HG03442 (cell line): Measurements from ENCODE around the gene CYP2C8.
"Not testable (repeated sequence)": the region's sequence is repeated elsewhere in the genome, so short reads cannot be mapped to it uniquely, and the experiment has no call there.

Source experiments
- ATAC-seq: cut with Tn5 transposase; IDR thresholded peaks from one replicate; pipeline ENCODE4 v1.9.1; 2021; ENCODE audit warnings: mild to moderate bottlenecking, moderate library complexity; ENCODE audit not compliant: unreplicated experiment

Gene CYP2C8

DNA sequence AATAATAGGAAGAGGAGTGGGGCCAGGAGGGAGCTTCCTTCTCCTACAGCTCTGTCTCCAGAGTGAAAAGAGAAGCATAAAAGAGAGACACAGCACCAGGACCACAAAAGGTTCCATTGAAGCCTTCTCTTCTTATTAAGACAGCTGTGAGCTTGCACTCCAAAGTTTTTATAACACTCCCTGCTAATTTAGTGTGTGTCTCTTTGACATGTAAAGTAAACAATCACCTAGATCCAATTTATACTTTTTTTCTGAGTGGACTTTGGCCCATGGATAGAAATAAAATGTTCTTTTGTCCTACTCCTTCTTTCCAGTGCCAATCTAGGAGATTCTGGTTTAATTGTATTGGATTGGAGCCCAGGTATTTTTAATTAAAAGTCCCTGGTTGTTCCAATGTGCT lies at the start of gene CYP2C8:
TSS of gene CYP2C8 (minus strand) at position 212 of the 400 bp plus-strand sequence. CDS start at position 117, 95 bp downstream.
- ATAC-seq: no peak

GRCh38 chr10:95116869-95117269 lies 47.6 kb upstream of the CYP2C8 start:
- ATAC-seq: no peak

- ATAC-seq: not testable (repeated sequence)
Observed at GRCh38 chr10:95110823-95111222, 41.5 kb upstream of the CYP2C8 start.

DNA sequence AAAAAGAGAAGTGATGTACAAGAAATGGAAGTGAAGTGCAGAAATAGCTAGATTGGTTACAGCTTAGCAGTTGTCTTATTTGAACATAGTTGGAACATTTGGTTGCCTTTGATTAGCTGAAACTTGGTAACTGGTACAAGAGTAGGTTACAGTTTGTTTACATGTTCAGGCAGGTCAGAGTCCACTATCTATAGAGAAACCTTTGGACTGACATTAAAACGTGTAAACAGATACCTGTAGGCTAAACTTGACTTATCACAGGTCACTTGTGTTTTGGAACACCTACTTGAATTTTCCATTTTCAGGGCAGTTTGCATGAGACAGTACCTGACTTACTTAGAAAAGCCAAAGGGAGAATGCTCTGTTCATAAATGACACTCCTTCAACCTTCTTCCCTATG lies 28.5 kb upstream of the CYP2C8 start:
- ATAC-seq: no peak

GRCh38 chr10:95096143-95096542 lies 26.8 kb upstream of the CYP2C8 start:
- ATAC-seq: no peak

GRCh38 chr10:95079626-95080025 lies 10.3 kb upstream of the CYP2C8 start:
- not testable (repeated sequence) for ATAC-seq

GRCh38 chr10:95077556-95077955 lies 8.3 kb upstream of the CYP2C8 start:
- ATAC-seq: no peak

- no peak for ATAC-seq
Observed at GRCh38 chr10:95071107-95071660, 1.9 kb upstream of the CYP2C8 start.

GRCh38 chr10:95064125-95064524 lies 5.2 kb downstream of the CYP2C8 start:
- not testable (repeated sequence) for ATAC-seq

DNA sequence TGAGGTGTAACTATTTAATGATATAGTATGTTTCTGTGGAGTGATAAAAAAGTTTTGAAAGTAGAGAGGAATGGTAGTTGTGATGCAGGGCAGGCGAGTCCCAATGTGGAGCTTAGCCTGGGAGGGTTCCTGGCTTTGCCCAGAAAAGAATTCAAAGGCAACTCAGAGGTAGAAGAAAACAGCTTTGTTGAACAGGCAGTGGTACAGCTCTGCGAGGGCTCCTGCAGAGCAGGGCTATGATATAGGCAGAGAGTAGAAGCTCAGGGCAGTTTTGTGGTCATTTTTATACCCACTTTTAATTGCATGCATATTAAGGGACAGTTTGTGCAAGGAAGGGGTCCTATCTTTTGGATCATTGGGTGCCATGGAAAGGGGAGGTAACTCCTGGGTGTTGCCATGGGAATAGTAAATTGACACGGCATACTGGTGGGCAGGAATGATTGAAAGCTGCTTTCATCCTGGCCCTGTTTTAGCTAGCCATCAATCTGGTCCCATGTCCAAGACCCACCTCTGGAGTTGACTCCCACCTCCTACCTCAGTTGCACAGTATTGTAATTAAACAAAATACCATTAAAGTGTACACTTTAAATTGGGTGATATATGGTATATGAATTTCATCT lies 12.4 kb downstream of the CYP2C8 start:
- no peak for ATAC-seq

DNA sequence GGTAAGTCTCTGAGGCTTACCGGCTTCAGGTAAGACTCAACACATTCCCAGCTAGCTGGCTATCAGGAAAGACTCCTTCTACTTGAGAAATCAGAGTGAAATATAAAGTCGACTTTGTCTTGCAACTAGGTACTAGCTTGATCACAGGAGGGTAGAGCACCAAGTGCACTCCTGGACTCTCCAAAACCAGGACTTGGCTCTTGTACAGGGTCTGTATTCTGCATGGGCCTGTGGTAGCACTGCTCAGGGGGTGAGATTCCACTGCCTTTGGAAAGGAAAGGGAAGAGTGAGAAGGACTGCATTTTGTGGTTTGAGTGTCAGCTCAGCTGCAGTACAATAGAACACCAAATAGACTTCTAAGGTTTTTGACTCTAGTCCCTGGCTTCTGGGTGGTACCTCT lies 19.4 kb downstream of the CYP2C8 start:
- ATAC-seq: no peak

GRCh38 chr10:95048206-95048605 lies 21.1 kb downstream of the CYP2C8 start:
- no peak for ATAC-seq

DNA sequence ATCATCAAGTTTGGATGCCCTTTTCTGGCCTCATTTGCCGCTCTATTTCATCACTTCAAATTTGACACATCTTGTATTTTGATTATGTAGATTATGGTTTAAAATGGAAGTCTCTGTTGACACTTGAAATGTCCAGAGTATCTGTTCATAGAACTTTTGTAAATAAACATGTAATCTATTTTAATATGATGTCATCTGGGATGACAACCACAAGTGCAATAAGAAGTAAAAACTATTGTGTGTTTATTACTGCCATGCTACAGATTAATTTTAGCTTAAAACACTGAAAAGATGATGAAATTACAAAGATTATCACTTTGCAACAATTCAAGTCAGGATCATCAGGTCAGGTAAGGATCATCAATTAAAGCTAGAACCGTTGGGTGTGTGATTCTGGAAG lies 30.0 kb downstream of the CYP2C8 start:
- ATAC-seq: no peak

DNA sequence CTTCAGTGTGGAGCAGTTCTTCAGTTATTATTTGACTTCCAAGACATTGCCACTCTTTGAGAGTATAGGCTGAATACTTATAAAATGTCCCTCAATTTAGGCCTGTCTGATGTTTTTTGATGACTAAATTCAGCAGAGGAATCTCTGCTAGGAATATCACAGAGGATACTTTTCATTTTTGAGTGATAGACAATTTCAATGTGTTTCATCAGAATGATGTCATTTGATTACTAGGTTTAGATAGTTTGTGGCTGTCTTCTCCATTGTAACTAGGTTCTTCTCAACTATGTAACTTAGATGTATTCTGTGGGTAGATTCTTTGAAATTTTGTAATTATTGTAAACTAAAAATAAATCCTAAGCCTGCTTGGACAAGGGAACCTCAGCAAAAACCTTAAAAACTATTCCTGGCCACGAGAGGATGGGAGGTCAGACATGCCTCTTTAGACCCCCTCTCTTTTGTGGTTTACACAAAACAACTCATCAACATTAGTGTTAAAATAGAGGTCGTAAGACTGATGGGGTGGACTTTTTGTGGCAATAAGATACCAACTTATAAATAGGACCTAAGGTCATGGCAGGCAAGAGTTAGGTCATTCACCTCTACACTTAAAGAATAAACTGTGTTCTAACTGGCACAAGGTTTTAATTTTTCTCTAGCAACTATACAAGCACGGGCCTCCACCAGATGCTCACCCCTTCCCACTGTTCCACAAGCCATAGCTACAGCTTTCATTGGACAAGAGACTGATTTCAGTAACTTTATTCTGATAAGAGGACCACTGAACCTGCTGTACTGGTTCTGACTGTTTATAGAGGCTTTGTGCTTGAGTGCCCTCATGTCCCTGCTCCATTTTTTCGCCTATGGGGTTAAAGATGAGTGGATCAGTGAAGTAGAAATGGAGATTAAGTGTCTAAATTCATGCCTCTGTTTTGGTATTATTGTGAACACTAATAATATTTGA lies 33.7 kb downstream of the CYP2C8 start:
- ATAC-seq: no peak

DNA sequence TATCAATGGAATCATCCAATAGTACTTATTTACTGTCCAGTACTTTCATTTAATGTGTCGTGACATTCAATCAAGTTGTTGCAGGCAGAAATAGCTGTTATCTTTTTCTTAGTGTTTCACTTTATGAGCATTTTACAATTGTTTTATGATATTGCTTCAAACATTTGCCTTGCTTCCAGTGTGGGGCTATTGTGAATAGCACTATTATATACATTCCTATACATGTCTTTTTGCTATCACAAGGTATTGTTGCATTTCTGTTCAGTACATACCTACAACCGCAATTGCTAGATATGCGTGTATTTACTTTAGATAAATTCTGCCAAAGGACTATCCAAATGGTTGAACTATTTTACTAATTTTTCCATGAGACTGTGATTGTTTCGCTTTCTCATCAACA lies 34.9 kb downstream of the CYP2C8 start:
- ATAC-seq: no peak

- ATAC-seq: no peak
Observed at GRCh38 chr10:95031656-95032055, 37.6 kb downstream of the CYP2C8 start.

DNA sequence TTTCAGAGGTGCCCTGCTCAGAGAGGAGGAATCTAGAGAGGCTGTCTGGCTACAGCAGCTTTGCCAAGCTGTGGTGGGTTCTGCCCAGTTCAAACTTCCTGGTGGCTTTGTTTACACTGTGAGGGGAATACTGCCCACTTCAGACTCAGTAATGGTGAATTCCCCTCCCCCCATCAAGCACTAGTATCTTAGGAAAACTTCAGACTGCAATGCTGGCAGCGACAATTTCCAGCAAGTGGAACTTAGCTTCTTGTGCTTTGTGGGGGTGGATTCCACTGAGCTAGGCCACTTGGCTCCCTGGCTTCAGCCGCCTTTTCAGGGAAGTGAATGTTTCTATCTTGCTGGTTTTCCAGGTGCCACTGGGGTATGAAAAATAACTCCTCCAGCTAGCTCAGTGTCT lies 42.8 kb downstream of the CYP2C8 start:
- ATAC-seq: no peak

- ATAC-seq: no peak
Observed at GRCh38 chr10:94997741-94998174, 71.5 kb downstream of the CYP2C8 start.

- no peak for ATAC-seq
Observed at GRCh38 chr10:94992811-94993210, 76.5 kb downstream of the CYP2C8 start.

GRCh38 chr10:94991243-94991888 lies 77.9 kb downstream of the CYP2C8 start:
- no peak for ATAC-seq

GRCh38 chr10:94989192-94989591 lies 80.1 kb downstream of the CYP2C8 start:
- no peak for ATAC-seq
